GM19463 (cell line): ENCODE measurements around the gene RAD18.

Experiments
- ATAC-seq: cut with Tn5 transposase; IDR thresholded peaks from one replicate; pipeline ENCODE4 v1.9.1; 2021; ENCODE audit warnings: mild to moderate bottlenecking, moderate library complexity; ENCODE audit not compliant: unreplicated experiment

Gene RAD18, protein sequence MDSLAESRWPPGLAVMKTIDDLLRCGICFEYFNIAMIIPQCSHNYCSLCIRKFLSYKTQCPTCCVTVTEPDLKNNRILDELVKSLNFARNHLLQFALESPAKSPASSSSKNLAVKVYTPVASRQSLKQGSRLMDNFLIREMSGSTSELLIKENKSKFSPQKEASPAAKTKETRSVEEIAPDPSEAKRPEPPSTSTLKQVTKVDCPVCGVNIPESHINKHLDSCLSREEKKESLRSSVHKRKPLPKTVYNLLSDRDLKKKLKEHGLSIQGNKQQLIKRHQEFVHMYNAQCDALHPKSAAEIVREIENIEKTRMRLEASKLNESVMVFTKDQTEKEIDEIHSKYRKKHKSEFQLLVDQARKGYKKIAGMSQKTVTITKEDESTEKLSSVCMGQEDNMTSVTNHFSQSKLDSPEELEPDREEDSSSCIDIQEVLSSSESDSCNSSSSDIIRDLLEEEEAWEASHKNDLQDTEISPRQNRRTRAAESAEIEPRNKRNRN

DNA sequence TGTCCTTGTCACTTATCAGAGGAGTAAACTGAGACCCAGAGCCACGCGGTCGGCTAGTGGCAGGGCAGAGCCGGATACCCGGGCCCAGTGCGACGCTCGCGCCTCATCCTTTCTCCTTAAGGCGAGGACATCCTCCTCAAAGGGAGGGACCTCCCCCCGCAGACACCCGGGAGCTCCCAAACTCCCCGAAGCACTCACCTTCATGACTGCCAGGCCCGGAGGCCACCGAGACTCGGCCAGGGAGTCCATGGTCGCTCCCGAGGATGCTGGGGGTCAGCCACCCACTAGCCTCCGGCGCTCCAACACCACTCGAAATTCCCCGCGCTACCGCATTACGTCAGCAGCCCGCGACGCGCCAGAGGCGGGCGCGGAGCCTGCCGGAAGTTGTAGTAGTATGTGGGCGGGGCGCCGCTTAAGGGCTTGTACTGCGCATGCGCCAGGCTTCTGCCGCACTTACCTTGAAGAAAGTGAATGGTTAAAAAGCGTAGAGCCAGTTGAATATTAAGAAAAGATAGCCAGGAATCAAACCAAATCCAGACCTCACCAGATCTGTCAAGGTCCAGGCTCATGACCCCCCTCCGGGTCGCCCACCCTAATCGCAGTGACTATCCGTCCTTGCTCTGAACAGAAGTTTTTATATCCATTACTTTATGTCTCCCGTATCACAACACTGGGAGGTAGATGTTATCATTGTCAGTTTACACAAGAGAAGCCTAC, at the start of gene RAD18:
TSS of gene RAD18 (minus strand) at position 336 of the 717 bp plus-strand sequence. CDS start at position 249, 87 bp downstream.
- ATAC-seq = peak; percentile 95

DNA sequence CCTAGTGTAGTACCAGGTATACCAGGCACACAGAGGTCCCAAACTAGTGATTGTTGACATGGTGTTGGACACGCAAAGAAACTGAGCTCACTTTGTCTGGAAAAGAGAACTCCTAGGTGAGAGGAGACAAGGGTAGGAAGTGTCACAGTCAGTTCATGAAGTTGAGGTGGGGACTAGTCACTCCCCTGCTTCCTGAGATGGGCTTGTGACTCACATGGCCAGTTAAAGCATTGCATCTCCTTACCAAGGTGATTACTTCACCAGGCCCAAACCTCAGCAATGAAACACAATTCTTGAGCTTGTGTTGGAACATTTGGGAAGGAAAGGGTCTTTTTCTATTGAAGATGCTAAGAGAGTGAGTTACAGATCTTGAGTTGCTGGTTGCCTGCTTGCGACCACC, 49.2 kb upstream of the RAD18 start:
- no peak for ATAC-seq

DNA sequence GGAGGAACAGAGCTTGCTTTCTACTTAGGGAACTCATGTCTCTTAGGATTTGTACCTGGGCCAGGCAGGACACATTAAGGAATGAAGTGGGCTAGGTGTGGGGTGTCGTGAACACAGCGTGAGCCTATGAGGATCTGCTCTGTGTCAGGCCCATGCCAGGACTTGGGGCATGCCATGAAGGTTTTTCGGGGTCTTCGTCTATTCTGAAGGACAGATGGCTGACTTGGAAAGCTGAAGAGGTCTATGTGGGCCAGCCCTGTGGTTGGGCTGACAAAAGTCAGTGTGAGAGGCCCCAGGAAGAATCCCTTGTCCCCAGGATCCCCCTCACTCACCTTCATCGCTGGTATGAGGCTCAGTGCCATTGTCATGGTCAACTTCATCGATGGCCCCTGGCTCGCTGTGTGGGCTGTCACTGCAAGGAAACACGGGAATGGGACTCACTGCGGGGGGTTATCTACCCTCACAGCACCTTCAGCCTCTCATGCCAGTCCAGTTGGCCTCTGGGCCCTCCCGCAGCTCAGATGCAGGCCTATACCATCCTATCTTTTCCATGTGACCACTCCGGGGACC, 46.8 kb upstream of the RAD18 start:
- no peak for ATAC-seq

DNA sequence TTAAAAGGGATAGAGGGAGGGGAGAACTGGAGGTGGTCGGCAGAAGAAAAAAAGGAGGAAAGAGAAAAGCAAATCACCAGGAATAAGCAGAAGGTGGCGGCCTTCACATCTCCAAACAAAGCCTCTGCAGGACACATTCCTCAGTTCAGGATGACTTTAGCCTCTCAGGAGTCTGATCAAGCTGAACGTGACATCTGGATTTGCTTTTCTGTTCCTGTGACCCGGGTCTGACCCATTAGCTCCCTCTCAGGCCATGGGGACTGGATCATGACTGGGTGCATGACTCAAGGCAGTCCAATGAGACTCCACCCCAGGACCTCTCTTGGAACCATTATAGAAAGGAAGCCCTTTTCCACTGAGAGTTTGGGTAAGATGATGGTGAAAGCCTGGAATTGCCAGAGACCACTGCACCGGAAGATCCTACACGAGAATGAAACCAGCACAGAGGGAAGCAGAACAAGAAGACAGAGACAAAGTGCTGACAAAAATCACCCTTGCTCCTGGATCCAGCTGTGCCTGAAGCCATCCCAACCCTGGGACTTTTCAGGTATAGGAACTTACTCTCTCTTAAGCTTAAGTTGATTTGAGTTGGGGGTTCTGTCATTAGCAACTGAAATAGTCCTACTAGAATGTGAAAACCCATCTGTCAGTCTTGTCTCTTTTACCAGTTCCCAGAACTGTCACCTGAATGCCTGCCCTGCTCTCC, 45.4 kb upstream of the RAD18 start:
- ATAC-seq = no peak

DNA sequence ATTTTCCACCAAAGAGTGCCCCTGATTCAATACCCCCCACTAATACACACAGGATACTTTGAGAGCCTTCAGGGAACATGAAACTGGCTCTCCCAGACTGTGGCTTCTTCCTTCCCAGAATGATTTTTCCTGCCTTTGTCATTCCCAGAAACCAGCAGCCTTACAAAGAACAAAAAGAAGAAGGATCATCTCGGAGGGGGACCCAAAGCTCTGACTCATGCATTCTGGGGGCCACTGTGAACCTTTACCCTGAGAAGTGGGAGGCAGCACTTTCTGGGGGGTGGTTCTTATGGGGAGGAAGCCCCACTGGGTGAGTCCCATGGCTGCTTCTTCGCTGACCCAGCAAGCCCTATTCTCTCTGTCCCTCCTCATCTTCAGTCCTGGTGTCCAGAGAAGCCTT, 44.7 kb upstream of the RAD18 start:
- no peak for ATAC-seq

DNA sequence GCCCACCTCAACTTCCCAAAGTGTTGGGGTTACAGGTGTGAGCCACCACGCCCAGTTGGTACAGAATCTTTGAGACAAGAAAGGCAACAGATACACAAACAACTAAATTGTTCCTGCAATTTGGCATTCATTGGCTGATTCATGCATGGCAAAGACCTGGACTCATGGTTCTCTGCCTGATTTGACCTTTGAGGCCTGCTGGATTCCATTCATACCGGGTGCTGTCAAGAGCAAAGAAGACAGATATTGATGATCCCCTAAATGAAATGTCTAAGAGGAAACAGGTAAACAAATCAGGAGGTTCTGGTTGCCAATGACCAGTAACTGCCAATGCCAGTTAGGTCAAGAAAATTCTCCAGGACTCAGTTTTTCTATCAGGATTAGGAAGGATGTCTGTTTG, 43.9 kb upstream of the RAD18 start:
- ATAC-seq = no peak

DNA sequence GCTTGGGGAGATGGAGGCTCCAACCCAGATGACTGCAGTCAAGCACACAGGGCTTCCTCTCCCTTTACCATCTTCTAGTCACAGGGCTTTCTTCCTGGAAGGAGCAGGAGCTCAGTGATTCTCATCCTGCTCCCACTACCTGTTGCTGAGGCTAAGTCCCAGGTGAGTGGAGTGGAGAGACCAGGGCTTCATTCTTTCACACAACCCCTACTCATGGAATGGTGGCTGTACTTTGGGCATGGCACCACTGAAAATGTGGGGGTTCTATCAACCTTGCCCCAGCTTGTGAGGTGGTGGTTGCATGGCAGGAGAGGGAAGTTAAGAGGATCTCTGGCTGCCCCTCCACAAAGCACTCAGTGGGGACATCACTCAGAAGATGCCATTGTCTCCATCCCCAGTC, 36.8 kb upstream of the RAD18 start:
- ATAC-seq = no peak

DNA sequence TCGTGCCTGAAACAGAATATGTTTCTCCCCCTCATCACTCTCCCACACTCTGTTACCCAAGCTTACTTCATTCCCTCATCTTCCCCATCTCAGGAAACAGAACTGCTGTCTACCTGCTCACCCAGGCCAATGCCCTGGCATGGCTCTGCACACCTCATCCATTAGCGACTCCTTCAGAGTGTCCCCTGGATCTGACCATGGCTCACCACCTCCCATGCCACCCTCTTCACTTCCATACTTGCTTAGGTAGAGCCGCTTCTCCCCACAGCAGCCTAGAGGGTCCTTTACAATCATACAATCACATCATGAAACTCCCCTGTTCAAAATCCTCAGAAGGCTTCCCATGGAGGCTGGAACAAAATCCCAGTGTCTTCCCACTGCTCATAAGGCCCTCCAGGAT, 33.9 kb upstream of the RAD18 start:
- no peak for ATAC-seq

DNA sequence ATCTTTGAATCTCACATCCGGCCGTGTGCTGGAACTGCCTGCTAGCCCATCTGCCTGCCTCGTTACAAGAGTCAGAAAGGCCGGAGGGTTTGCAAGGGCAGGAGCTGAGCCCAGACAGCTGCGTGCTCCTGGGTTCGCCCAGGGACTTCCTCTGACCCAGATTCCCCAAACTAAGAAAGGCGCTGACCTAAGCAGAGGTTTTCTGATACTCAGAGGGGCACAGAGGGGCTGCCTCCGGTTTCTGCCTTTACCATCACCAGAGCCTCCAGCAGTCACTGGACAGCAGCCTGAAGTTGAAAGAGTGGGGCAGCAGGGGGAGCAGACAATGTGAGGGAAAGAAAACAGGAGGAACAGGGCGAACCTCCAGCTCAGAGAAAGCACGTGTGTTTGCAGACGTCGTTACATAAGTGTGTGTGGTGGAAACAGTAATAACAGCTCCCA, 33.4 kb upstream of the RAD18 start:
- ATAC-seq = no peak

DNA sequence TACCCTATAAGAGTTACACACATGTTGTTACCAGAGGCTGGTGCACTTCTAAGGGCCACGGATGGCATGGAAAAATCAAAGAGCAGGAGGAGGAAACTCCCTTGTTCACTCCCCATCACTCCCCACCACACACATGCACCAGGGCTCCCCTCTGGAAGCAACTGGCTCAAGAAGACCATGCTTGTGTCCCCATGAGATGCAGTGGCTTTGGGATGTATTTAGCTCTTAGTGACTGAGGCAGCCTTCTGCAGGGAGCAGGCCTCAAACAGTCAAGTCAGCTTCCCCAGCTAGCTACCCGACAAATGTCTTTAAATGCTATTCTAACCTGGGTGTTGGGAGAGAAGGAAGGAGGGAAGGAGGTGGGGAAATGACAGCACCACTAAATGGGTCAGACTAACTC, 32.9 kb upstream of the RAD18 start:
- ATAC-seq = no peak

DNA sequence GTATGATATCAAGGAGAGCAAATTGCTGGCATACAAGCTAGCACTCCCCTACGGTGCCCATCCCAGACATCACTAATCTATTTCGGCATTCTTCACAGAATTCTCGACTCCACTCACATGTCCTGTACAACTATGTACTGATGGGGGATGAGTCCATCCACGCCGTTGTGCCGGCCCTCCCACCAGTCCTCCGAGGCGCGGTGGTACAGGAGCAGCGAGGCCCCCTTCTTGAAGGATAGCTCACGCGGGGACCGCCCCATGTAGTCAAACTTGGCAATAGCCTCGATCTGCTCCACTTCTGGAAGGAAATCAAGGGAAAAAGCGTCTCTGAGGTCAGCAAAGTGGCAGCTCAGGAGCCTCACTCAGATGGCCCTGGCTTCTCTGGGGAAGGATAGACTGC, 31.0 kb upstream of the RAD18 start:
- ATAC-seq = no peak

DNA sequence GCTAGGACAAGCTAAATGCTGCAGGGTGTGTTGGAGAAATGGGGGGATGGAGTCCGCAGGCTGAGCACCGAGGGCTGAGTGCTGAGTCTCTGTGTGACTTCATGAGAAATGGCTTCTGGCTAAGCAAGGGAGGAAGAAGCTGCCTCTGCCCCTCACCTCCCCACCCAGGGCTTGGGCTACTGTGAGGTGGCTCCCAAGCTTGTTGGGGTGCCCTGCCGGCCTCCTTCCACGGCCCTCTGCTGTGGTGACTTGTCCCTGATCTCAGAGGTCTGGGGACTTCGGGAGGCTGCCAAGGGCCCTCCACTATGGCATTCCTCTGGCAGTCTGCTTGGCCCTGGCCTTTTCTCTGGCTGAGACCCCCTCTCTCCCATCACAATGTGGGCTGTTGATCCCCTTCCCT, 30.1 kb upstream of the RAD18 start:
- ATAC-seq = no peak

DNA sequence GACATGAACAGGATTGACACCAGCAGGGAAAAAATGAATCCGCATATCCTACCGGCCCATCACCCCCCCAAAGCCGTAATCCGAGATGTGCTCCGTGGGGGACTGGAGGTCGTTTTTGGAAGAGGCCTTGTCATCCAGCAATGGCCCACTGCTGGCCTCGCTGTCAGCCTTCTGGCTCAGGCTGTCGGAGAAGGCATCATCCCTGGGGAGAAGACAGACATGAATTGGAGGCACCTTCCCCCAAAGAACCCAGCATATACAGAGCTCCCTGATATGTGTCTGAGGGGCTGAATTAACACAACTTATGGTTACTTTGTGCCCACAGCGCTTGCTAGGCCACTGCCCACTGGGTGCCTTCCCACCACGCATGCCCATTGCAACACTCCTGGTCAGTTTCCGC, 29.6 kb upstream of the RAD18 start:
- no peak for ATAC-seq

DNA sequence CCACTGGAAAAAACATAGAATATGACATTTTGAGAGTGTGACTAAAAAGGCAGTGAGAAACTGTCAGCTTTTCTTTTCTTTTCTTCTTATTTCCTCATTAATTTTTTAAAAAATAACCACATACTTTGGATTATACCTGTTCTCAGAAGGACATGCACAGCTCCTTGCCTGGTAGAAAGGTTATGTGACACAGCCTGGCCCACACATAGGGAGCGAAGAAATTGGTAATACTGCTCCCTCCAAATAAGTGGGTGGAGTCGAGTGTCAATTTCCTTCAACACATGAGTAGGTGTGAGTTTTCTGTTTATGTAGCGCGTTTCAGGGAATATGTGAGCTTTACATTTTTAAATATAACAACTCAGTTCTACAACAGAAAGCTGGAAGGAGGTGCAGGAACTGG, 28.9 kb upstream of the RAD18 start:
- ATAC-seq = no peak

DNA sequence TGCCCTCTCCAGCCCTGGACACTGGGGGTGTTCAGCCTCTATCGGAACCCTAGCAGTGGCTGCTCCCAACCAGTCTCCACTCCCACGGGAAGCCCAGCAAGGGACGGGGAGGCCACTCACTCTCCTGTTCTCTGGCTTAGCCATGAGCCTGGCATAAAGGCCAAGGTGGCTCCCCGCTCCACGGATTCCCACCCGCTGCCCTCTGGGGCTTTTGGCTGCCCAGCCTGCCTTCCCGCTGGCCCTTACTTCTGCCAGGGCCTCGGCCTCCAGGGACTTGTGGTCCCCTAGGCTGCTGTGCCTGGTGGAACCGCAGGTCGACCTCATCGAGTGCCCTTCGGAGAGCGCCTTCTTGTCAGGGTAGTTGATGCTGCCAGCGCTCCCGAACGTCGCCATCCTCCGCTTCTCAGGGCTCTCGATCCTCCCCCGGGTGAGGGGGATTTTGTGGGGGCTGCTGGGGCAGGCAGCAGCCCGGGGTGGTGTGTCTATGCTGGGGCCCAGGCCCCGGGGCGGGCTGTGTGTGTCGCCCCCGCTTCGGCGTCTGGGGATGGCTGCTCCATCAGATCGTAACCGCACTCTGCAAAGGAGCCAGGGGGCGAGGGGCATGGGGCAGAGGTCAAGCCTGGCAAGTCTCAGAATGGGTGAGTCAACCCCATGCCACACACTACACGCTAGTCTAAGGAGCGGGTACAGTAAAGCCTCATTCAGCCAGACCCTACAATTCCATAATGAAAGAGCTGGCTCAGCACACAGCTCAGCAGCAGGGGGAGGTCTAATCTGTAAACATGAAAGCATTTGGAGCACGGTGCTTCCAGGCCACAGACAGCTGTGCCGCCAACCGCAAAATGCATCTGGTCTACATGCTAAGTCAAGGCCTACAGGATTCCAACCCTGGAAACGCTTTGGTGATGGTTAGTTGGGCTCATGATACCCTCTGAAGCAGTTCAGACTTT, 27.3 kb upstream of the RAD18 start:
- no peak for ATAC-seq

DNA sequence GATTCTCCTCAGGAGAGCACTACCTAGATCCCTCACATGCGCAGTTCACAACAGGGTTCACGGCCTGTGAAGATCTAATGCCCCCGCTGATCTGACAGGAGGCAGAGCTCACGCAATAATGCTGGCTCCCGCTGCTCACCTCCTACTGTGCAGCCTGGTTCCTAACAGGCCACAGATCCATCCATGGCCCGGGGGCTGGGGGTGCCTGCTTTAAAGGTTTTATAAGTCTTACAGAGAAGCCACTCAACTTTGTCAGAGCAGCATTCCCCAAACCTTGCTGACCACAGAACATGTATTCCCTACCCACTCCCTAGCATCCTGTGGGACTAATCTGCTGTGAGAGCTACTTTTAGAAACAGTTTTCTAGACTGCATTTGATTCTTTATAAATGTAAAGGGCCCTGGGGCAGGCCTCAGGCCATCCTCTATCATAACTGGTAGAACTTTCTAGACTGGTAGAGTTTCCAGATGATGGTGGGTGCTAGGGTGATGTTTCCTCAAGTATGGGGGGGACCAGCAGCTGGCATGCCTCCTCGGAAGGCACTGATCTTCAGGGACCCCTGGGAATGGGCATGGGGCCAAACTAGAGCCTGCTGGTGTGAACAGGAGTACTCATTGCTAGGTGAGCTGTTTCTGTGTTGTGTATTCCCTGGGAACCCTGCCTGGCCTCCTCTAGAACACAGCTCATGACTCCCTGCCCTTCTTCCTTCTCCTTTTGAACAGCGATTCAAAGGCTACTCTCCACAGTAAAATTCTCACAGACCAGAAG, 25.7 kb upstream of the RAD18 start:
- ATAC-seq = no peak

DNA sequence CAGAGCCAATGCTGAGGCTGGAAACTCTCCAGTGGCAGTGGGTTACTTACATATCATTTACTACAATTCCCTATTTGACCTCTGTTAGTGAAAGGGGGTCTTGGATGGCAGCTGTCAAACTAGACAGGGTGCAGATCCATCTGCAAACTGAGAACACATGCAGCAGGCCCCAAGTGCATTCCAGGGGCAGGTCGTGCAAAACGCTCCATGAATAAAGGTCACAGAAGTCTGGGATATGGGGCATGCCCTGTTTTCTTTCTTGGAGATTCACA, 25.0 kb upstream of the RAD18 start:
- ATAC-seq = no peak

DNA sequence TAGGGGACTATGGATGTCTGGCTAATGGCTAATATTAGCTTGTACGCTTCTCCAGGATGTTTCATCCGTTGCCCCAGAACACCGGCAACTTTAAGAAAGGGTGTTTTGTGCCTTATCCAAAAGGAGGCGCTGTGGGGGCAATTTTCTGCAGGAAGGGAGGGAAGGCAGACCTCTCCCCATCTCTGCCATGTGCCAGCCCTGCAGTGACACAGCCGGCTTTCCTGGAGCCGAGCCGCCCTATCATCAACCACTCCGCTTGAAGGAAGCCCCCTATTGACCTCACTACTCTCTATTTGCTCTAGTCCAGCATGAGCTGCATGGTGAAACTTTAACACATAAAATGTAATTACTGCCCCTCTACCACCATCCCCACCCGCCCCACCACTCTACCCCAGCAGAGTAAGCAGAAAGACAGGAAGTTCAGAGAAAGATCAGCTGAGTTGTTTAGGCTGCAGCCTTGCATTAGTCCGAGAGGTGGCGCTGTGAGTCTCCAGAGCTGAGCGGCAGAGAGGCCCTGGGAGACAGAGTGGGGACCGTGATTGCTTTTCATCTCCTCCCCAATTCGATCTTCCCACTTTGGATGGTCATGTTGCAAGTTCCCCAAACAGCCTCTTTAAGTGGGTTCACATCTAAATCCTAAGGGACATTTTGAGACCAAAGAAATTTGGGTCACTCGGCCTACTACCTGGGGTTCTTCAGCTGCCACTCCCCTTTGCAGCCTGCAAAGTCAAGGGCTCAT, 24.5 kb upstream of the RAD18 start:
- peak; percentile 66 for ATAC-seq

DNA sequence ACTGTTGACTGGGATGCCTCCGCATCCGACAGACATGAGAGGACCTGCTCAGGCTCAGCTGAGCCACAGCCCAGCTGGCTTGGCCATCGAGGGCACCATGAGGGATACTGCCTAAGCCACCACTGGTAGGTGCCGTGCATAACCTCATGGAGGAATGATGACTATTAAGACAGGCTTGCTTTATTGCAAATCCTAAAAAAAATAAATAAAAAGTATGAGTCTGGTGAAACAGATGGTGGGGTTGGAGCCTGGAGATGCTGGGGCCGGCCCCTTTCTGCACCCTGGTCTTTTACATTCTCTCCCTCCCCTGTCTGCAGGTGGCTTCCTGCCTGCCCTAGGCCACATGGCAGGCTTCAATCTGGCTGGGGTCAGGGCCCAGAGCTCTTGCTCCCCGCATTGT, 24.0 kb upstream of the RAD18 start:
- ATAC-seq = no peak
